Measurements from ENCODE around the gene TMEM184A.

TMEM184A gene

DNA sequence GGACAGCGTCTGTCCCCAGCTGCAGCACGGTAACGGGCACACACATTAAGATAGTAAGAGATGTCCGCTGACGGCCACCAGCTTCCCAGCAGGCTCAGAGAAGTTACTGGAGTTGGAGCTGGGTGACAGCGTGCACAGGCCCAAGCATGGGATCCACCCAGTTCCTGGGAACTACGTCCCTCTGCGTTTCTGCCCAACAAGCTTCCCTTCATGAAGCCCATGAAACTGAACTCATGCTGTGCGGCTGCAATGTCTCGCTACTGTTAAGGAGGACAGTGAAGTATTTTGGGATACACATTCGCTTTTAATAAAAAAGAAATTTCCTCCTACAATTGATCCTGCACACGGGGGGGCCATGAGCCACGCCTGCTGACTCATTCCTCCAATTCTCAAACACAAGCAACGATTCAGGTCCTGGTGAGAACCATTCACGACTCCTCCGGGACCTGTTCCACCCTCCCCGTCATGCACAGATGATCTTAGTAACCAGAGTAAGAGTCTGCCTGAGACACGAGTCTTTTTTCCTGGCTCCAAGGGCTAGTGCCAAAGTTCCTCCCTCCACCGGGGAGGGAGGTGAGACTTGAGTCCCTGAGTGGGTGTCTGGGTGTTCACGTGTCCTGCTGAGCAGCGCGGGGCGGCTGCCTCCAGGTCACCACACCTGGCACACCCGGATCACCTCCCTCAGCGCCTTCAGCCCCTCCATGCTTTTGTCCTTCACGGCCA lies 11.2 kb upstream of the TMEM184A start:
- no peak overlapping the region; the same call in 1 of the 2 replicates for H3K4me3 ChIP-seq (ENCODE audit: low read depth, low read length)
- CTCF ChIA-PET: no interaction called here
- POLR2A ChIA-PET: no interaction called here
- no peak for TF ChIP-seq CTCF (IDR thresholded peaks at IDR 0.05; ENCODE audit: insufficient read depth, low read length, missing control alignments)
- DNase-seq (ENCODE audit: low read depth, low spot score): no peak

DNA sequence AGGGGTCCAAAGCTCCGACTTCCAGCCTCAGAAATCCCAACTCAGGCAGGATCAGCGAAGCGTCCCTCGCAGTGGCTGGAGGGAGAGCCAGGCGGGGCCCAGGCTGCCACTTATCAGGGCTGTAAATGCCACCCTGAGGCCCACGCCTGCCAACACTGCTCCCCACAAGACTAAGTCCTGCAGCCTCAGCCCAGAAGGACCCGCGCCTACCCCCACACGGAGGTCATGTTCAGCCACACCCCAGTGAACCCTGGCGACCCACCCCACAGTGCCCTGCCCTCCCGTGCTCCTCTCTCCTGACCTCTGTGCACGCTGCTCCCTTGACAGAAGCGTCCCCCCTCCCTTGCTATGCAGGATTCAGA lies 10.7 kb upstream of the TMEM184A start:
- POLR2A ChIA-PET: no interaction called here
- CTCF ChIA-PET: no interaction called here
- TF ChIP-seq CTCF (IDR thresholded peaks at IDR 0.05; ENCODE audit: insufficient read depth, low read length, missing control alignments): no peak
- no peak for DNase-seq (ENCODE audit: low read depth, low spot score)
- no peak overlapping the region for H3K4me3 ChIP-seq (ENCODE audit: low read depth, low read length)

- ChIA-PET CTCF (no interaction called here), POLR2A (no interaction called here)
Measured at GRCh38 chr7:1564603-1565022, 8.6 kb upstream of the TMEM184A start.

DNA sequence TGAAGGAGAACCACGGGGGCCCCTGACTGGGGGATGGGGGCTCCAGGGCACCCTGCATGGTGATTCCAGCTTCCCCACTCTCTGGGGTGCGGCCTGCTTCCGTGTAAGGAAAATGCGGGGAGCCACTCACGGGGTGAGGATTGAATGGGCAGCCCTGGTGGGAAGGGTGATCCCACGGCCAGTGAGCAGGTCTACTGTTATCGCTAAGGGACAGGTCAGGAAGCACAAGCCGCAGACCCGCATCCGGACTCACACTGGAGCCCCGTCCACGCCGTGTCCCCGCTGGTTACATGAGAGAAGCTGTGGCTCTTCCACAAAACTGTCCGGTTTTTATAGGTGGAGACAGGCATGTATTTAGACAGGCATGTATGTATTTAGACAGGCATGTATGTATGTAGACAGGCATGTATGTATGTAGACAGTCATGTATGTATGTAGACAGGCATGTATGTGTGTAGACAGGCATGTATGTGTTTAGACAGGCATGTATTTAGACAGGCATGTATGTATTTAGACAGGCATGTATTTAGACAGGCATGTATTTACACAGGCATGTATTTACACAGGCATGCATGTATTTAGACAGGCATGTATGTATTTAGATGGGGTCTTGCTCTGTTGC lies 8.1 kb upstream of the TMEM184A start:
- ChIA-PET CTCF (no interaction called here), POLR2A (no interaction called here)
- no peak for TF ChIP-seq CTCF (IDR thresholded peaks at IDR 0.05; ENCODE audit: insufficient read depth, low read length, missing control alignments)
- H3K4me3 ChIP-seq (ENCODE audit: low read depth, low read length): no peak overlapping the region
- no peak for DNase-seq (ENCODE audit: low read depth, low spot score)

More at GRCh38 chr7:1564603-1565022, 8.6 kb upstream of the TMEM184A start:
- H3K4me3 ChIP-seq (ENCODE audit: low read depth, low read length): no peak overlapping the region
- no peak for TF ChIP-seq CTCF (IDR thresholded peaks at IDR 0.05; ENCODE audit: insufficient read depth, low read length, missing control alignments)
- DNase-seq (ENCODE audit: low read depth, low spot score): no peak

DNA sequence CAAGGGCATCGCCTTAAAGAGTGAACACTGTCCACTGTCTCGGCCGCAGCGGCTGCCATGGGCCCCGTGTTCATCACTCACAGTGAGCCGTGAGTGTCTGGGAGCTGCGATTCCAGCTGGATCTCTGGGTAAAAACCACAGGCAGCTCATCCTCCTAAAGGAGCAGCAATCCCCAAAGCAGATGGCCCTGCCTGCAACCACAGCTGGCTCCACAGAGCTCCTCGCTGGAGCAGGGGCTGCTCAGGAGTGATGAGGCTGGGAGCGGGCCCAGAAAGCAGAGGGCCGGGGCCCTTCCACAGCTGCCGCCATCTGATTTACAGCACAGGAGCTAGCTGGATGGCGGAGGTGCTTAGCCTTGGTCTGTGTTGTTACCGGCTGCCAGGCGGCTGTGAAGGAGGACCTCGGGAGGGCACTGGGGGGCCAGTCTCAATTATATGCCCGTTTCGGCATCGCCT lies 6.6 kb upstream of the TMEM184A start:
- CTCF ChIA-PET: interaction anchor here (0.6 kb wide), 1 partner anchor 647 kb away, joined by 3 read pairs; no protein-coding TSS in a partner anchor
- POLR2A ChIA-PET: interaction anchor here (1.2 kb wide), 1 partner anchor 26 kb away, joined by 5 read pairs; no protein-coding TSS in a partner anchor

More for the DNA sequence above, 6.6 kb upstream of the TMEM184A start:
- no peak for TF ChIP-seq CTCF (IDR thresholded peaks at IDR 0.05; ENCODE audit: insufficient read depth, low read length, missing control alignments)
- H3K4me3 ChIP-seq (ENCODE audit: low read depth, low read length): no peak overlapping the region
- no peak for DNase-seq (ENCODE audit: low read depth, low spot score)

All from AG04449 (cell line).